ENCODE measurements around the gene ANO1. TPM values are rescaled to one million over a fixed set of nuclear protein-coding genes. Genes with fewer than 3 reads are reported as not detected.
A peak's percentile ranks its signal among the peaks of the same experiment; 100 is the strongest.

Gene ANO1
- total RNA-seq, 1 donor from 2014 or later, result 244 TPM

DNA sequence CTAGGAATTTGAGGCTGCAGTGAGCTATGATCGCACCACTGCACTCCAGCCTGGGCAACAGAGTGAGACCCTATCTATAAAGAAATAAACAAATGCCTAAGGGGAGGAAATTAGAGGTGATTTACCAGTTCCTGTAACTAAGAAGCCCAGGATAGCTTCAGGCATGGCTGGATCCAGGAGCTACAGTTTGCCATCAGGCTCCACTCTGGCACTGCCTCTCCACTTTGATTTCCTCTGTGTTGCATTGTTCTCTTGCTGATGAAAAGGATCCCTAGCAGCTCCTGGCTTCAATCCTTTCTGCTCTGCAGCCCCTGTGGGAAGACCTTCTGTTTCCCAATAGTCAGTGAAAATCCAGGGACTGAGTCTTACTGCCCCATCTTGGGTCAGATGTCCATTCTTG is 104.9 kb downstream of the ANO1 start:
- no peaks in the 10 kb centered on the region for H3K9me3 ChIP-seq
- peak overlapping the region in 1 of 2 donors; percentile 41 for H3K27ac ChIP-seq
- no peaks in the 10 kb centered on the region for H3K4me1 ChIP-seq
- H3K4me3 ChIP-seq, result no peak overlapping the region
- intact Hi-C loops (cut with DNase I), result no loop called here
- peaks cover 76 to 95% of the 10 kb centered on the region in 2 donors for H3K36me3 ChIP-seq
- no peaks in the 10 kb centered on the region for H3K27me3 ChIP-seq
- no peak for DNase-seq (ENCODE audit: low spot score in 2 of 2)
- no peak for TF ChIP-seq CTCF (IDR thresholded peaks at IDR 0.05)

- H3K36me3 ChIP-seq, result peaks cover 79 to 93% of the 10 kb centered on the region in 2 donors
- H3K4me1 ChIP-seq, result no peaks in the 10 kb centered on the region
- H3K27ac ChIP-seq, result peak overlapping the region; percentile 24 to 41
- H3K4me3 ChIP-seq, result no peak overlapping the region
- DNase-seq (ENCODE audit: low spot score in 2 of 2), result peak in 1 of 2 donors; percentile 73
- H3K9me3 ChIP-seq, result no peaks in the 10 kb centered on the region
- no peak for TF ChIP-seq CTCF (IDR thresholded peaks at IDR 0.05)
- intact Hi-C loops (cut with DNase I), result no loop called here
- no peaks in the 10 kb centered on the region for H3K27me3 ChIP-seq
Measured at GRCh38 chr11:70183483-70184176, 105.5 kb downstream of the ANO1 start.

GRCh38 chr11:70184396-70184795 is 106.3 kb downstream of the ANO1 start:
- DNase-seq (ENCODE audit: low spot score in 2 of 2), result no peak
- TF ChIP-seq CTCF (IDR thresholded peaks at IDR 0.05), result no peak
- intact Hi-C loops (cut with DNase I), result no loop called here
- H3K27me3 ChIP-seq, result no peaks in the 10 kb centered on the region
- no peaks in the 10 kb centered on the region for H3K9me3 ChIP-seq
- no peaks in the 10 kb centered on the region for H3K4me1 ChIP-seq
- H3K4me3 ChIP-seq, result no peak overlapping the region
- peak overlapping the region; percentile 24 to 41 for H3K27ac ChIP-seq
- H3K36me3 ChIP-seq, result peaks cover 75 to 85% of the 10 kb centered on the region in 2 donors

GRCh38 chr11:70185348-70186055 is 107.4 kb downstream of the ANO1 start:
- intact Hi-C loops (cut with DNase I), result no loop called here
- H3K27ac ChIP-seq, result no peak overlapping the region
- no peaks in the 10 kb centered on the region for H3K9me3 ChIP-seq
- H3K36me3 ChIP-seq, result peaks cover 70 to 74% of the 10 kb centered on the region in 2 donors
- TF ChIP-seq CTCF (IDR thresholded peaks at IDR 0.05), result no peak
- H3K4me3 ChIP-seq, result no peak overlapping the region
- no peaks in the 10 kb centered on the region for H3K4me1 ChIP-seq
- no peaks in the 10 kb centered on the region for H3K27me3 ChIP-seq
- no peak for DNase-seq (ENCODE audit: low spot score in 2 of 2)

GRCh38 chr11:70186420-70186819 is 108.3 kb downstream of the ANO1 start:
- H3K27me3 ChIP-seq, result no peaks in the 10 kb centered on the region
- H3K4me3 ChIP-seq, result no peak overlapping the region
- H3K9me3 ChIP-seq, result no peaks in the 10 kb centered on the region
- TF ChIP-seq CTCF (IDR thresholded peaks at IDR 0.05), result no peak
- peak overlapping the region; percentile 16 to 45 for H3K27ac ChIP-seq
- peaks cover 0 to 1% of the 10 kb centered on the region in 2 donors for H3K4me1 ChIP-seq
- DNase-seq (ENCODE audit: low spot score in 2 of 2), result no peak
- intact Hi-C loops (cut with DNase I), result no loop called here
- H3K36me3 ChIP-seq, result peaks cover 61 to 65% of the 10 kb centered on the region in 2 donors

Measured in ascending aorta (tissue), 2 donors.